ENCODE results near the gene SUN5. TPM values are rescaled to one million over a fixed set of nuclear protein-coding genes. Genes with fewer than 3 reads are reported as not detected.

SUN5 gene
- total and polyA plus RNA-seq, 11 donors = not detected

GRCh38 chr20:33018169-33018931, 14.1 kb upstream of the SUN5 start:
- Histone ChIP-seq H3K4me3 (no peak overlapping the region), H3K36me3 (no peaks in the 10 kb centered on the region), H3K27ac (no peak overlapping the region), H3K4me1 (no peaks in the 10 kb centered on the region), H3K9me3 (no peaks in the 10 kb centered on the region), H3K27me3 (peaks cover 0 to 9% (median 0%) of the 10 kb centered on the region in 9 donors)
- DNase-seq (no peak), ATAC-seq (no peak)
- WGBS, 4 donors = 69 to 80% (median 75%) methylated on average over 9 to 14 of the region's 14 CpGs
- TF ChIP-seq POLR2A (IDR thresholded peaks at IDR 0.05) = no peak
- TF ChIP-seq CTCF (IDR thresholded peaks at IDR 0.05) = no peak
- intact Hi-C loops (cut with DNase I) = no loop called here

- H3K27me3 ChIP-seq = peaks cover 0 to 12% (median 0%) of the 10 kb centered on the region in 9 donors
- intact Hi-C loops (cut with DNase I) = no loop called here
- DNase-seq = no peak
- no peak overlapping the region for H3K4me3 ChIP-seq
- ATAC-seq = no peak
- no peak overlapping the region for H3K27ac ChIP-seq
- H3K36me3 ChIP-seq = no peaks in the 10 kb centered on the region
- TF ChIP-seq CTCF (IDR thresholded peaks at IDR 0.05) (no peak), POLR2A (IDR thresholded peaks at IDR 0.05) (no peak)
- 77 to 89% (median 81%) methylated on average over 7 of the region's 7 CpGs for WGBS, 4 donors
- H3K4me1 ChIP-seq = no peaks in the 10 kb centered on the region
- no peaks in the 10 kb centered on the region for H3K9me3 ChIP-seq
Observed at GRCh38 chr20:33017542-33017941, 13.3 kb upstream of the SUN5 start.

- 73 to 87% (median 81%) methylated on average over 4 to 7 of the region's 7 CpGs for WGBS, 4 donors
- no peaks in the 10 kb centered on the region for H3K36me3 ChIP-seq
- no peak for TF ChIP-seq CTCF (IDR thresholded peaks at IDR 0.05)
- TF ChIP-seq POLR2A (IDR thresholded peaks at IDR 0.05) = no peak
- peaks cover 0 to 12% (median 0%) of the 10 kb centered on the region in 9 donors for H3K27me3 ChIP-seq
- H3K9me3 ChIP-seq = no peaks in the 10 kb centered on the region
- ATAC-seq (no peak), DNase-seq (no peak)
- intact Hi-C loops (cut with DNase I) = no loop called here
- no peaks in the 10 kb centered on the region for H3K4me1 ChIP-seq
- H3K27ac ChIP-seq = no peak overlapping the region
- no peak overlapping the region for H3K4me3 ChIP-seq
Observed at GRCh38 chr20:33016581-33017109, 12.4 kb upstream of the SUN5 start.

- no peak overlapping the region for H3K27ac ChIP-seq
- DNase-seq = no peak
- H3K4me3 ChIP-seq = no peak overlapping the region
- no peaks in the 10 kb centered on the region for H3K36me3 ChIP-seq
- ATAC-seq = no peak
- H3K9me3 ChIP-seq = no peaks in the 10 kb centered on the region
- intact Hi-C loops (cut with DNase I) = no loop called here
- no peaks in the 10 kb centered on the region for H3K4me1 ChIP-seq
- TF ChIP-seq CTCF (IDR thresholded peaks at IDR 0.05) (no peak), POLR2A (IDR thresholded peaks at IDR 0.05) (no peak)
- WGBS, 4 donors = 63 to 76% (median 65%) methylated on average over 15 of the region's 15 CpGs
- peaks cover 0 to 12% (median 0%) of the 10 kb centered on the region in 9 donors for H3K27me3 ChIP-seq
Observed at GRCh38 chr20:33015700-33016580, 11.7 kb upstream of the SUN5 start.
